Fibroblast of villous mesenchyme (primary cell): ENCODE results near the gene RBBP4. TPM values are rescaled to one million over a fixed set of nuclear protein-coding genes. Genes with fewer than 3 reads are reported as not detected.
A peak's percentile ranks its signal among the peaks of the same experiment; 100 is the strongest.

Experiments
- DNase-seq: peaks from one replicate; pipeline ENCODE4 v3.0.0-alpha.2; 2010; ENCODE audit warnings: low read depth
- H3K4me3 ChIP-seq: 2 replicates; pipeline ENCODE4 v1.5.1; 2011; ENCODE audit warnings: low read depth, mild to moderate bottlenecking, low read length
- total RNA-seq: library from RNA; depleted of rRNA; stranded (reverse); fragments of >200 nt; gene quantifications from 2 replicates; pipeline ENCODE4 v1.2.3, GENCODE V29; 2012
- TF ChIP-seq, protein P1 (sequence below): IDR thresholded peaks from 2 replicates; pipeline ENCODE4 v1.5.1; 2012; ENCODE audit warnings: low read depth, mild to moderate bottlenecking, low read length; ENCODE audit not compliant: insufficient read depth

The RBBP4 gene
- total RNA-seq, 1 donor: 138 TPM

DNA sequence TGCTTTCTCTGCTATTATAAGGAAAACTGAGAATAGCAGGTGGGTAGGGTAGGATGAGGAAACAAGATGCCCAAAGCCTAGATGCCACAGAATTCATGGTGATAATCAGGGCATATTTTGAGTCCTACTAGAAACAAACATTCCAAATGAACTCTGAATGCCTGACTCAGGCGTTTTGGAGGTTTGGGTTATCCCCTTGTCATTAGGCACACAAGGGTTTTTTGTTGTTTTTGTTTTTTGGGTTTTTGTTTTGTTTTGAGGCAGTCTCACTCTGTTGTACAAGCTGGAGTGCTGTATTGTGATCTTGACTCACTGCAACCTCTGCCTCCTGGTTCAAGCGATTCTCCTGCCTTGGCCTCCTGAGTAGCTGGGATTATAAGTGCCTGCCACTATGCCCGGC, 32.4 kb downstream of the RBBP4 start:
- TF ChIP-seq, protein P1, sequence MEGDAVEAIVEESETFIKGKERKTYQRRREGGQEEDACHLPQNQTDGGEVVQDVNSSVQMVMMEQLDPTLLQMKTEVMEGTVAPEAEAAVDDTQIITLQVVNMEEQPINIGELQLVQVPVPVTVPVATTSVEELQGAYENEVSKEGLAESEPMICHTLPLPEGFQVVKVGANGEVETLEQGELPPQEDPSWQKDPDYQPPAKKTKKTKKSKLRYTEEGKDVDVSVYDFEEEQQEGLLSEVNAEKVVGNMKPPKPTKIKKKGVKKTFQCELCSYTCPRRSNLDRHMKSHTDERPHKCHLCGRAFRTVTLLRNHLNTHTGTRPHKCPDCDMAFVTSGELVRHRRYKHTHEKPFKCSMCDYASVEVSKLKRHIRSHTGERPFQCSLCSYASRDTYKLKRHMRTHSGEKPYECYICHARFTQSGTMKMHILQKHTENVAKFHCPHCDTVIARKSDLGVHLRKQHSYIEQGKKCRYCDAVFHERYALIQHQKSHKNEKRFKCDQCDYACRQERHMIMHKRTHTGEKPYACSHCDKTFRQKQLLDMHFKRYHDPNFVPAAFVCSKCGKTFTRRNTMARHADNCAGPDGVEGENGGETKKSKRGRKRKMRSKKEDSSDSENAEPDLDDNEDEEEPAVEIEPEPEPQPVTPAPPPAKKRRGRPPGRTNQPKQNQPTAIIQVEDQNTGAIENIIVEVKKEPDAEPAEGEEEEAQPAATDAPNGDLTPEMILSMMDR: no peak

GRCh38 chr1:32684167-32684811, 33.3 kb downstream of the RBBP4 start:
- no peak overlapping the region for H3K4me3 ChIP-seq
- TF ChIP-seq, protein P1: no peak
- peak; percentile 75 for DNase-seq

More for the DNA sequence above, 32.4 kb downstream of the RBBP4 start:
- DNase-seq: no peak
- no peak overlapping the region for H3K4me3 ChIP-seq

GRCh38 chr1:32685498-32685897, 34.5 kb downstream of the RBBP4 start:
- DNase-seq: no peak
- no peak overlapping the region for H3K4me3 ChIP-seq
- TF ChIP-seq, protein P1: no peak

DNA sequence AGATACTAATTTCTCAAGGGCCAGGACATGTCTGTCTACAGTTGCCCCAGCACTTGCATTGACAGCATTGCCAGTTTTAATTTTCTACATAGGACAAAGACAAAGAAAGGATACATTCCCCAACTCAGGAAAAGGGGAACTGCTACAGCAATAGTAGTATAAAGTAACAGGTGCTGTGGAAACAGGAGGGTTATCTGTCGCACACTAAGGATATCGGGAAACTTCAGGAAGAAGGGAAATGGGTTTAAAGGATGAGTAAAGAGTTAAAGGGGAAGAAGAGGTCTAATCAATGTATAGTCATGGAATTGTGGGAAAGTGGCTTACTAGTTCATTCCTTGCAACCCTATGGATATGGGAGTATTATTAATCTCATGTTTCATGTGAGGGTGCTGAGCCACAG, 35.4 kb downstream of the RBBP4 start:
- no peak for DNase-seq
- no peak overlapping the region for H3K4me3 ChIP-seq
- TF ChIP-seq, protein P1: no peak

DNA sequence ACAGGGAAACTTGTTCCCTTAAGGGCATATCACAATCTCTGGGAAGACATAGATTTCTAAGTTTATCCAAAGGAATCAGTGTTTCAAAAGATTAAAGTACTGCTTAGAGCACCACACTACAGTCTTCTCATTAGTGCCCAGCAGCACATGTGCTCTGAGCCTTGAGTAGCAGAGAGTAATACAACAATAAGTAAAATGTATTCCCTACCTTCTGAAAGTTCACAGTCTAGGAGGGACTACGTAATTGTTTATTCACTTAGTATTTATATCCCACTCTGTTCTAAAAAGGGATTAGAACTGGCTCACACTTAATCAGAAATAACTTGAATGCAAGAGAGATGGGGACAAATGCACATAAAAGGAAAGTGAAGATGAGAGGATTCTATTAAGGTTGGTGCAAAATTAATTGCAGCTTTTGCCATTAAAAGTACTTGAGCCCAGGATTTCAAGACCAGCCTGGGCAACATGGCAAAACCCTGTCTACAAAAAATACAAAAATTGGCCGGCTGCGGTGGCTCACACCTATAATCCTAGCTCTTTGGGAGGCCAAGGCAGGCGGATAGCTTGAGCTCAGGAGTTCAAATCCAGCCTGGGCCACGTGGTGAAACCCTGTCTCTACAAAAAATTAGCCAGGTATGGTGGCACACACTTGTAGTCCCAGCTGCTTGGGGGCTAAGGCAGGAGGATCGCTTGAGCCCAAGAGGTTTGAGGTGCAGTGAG, 42.6 kb downstream of the RBBP4 start:
- no peak for DNase-seq
- no peak overlapping the region for H3K4me3 ChIP-seq
- TF ChIP-seq, protein P1: no peak

DNA sequence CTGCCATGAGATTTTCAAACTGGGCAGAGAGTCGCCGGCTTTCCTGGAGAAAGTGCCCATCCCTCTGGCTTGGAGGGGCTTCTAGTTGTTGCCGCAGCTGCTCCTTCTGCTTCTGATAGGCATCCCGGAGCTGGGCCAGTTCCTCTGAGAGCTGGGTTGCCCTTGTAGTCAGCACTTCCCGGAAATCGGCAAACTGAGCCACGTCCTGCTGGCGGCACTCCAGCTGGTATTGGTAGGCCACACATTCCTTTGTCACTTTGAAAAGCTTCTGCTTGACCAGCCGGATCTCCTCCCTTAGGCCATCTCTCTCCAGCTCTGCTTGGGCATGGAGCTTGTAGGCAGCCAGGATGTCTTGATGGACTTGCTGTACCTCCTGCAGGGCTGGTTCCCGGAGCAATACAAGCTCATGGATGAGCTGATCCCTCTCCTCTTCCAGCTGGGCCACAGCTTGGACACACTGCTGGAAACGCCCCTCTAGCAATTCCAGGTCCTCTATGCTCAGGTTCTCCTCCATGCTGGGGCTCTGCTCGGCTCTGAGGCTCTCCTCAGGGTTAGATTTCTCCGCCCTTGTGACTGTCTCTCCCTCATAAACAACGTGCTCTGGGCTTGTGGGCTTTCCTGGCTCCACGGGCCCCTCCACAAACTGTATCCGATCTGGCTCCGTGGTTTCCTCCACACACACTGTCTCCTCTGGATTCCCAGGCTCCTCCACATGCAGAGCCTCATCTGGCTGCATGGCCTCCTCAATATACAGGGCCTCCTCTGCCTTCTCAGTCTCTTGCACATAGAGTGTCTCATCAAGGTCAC, 44.3 kb downstream of the RBBP4 start:
- peak; percentile 67 for DNase-seq
- TF ChIP-seq, protein P1: no peak
- no peak overlapping the region for H3K4me3 ChIP-seq
